GM12878 (cell line): ENCODE results near the gene BUB3. TPM values are rescaled to one million over a fixed set of nuclear protein-coding genes. Genes with fewer than 3 reads are reported as not detected.
A peak's percentile ranks its signal among the peaks of the same experiment; 100 is the strongest.

Experiments
- ASH2L ChIP-seq: fragments of 300-600, 200-600 bp; sonication (generic); IDR thresholded peaks from 2 replicates; pipeline ENCODE4 v1.6.1; 2017; ENCODE audit warnings: low read depth, mild to moderate bottlenecking, borderline replicate concordance
- BRCA1 ChIP-seq: IDR thresholded peaks from 2 replicates; pipeline ENCODE4 v1.6.1; 2011; ENCODE audit warnings: low read depth, low read length, improper control_type of control experiment
- CBFB ChIP-seq: IDR thresholded peaks from 2 replicates; pipeline ENCODE4 v1.6.1; 2016; ENCODE audit warnings: antibody characterized with exemption, low read depth
- CHD2 ChIP-seq: IDR thresholded peaks from 2 replicates; pipeline ENCODE4 v1.6.1; 2011; ENCODE audit warnings: low read depth, low read length, improper control_type of control experiment, borderline replicate concordance
- EP300 ChIP-seq, 2 experiments: fragments of 150-350 bp in 1 of 2; IDR thresholded peaks; 2 replicates each; pipeline ENCODE4 v1.6.1; 2011 to 2012; ENCODE audit warnings: low read depth in 2 of 2, low read length in 2 of 2, borderline replicate concordance in 1 of 2, improper control_type of control experiment in 1 of 2, inconsistent platforms in 1 of 2; ENCODE audit not compliant: control insufficient read depth in 1 of 2
- MEF2A ChIP-seq: IDR thresholded peaks from 2 replicates; pipeline ENCODE4 v1.6.1; 2011; ENCODE audit warnings: low read depth, mild to moderate bottlenecking, low read length, moderate library complexity; ENCODE audit not compliant: insufficient read depth
- MTA2 ChIP-seq: fragments of 450-650 bp; IDR thresholded peaks from 2 replicates; pipeline ENCODE4 v1.6.1; 2016; ENCODE audit warnings: low read depth, mild to moderate bottlenecking, moderate library complexity
- MXI1 ChIP-seq: fragments of 150-350 bp; IDR thresholded peaks from 2 replicates; pipeline ENCODE4 v1.6.1; 2011; ENCODE audit warnings: low read depth, mild to moderate bottlenecking, inconsistent platforms, low read length, improper control_type of control experiment
- RAD51 ChIP-seq: fragments of 450-650 bp; IDR thresholded peaks from 2 replicates; pipeline ENCODE4 v1.6.1; 2016; ENCODE audit warnings: moderate library complexity, mild to moderate bottlenecking, inconsistent platforms
- RUNX3 ChIP-seq: IDR thresholded peaks from 2 replicates; pipeline ENCODE4 v1.6.1; 2012; ENCODE audit warnings: low read length, inconsistent platforms
- SMAD5 ChIP-seq: IDR thresholded peaks from 2 replicates; pipeline ENCODE4 v1.6.1; 2016; ENCODE audit warnings: antibody characterized with exemption, low read depth
- STAT1 ChIP-seq: fragments of 450-650 bp; conservative IDR thresholded peaks from 2 replicates; pipeline ENCODE4 v1.6.1; 2014; ENCODE audit warnings: antibody characterized with exemption, mild to moderate bottlenecking
- TARDBP ChIP-seq: IDR thresholded peaks from 2 replicates; pipeline ENCODE4 v1.6.1; 2016; ENCODE audit warnings: borderline replicate concordance
- polyA plus RNA-seq, 11 experiments: library from polyadenylated mRNA; depleted of rRNA in 4 of 11; unstranded in 6 of 11; stranded (reverse) in 5 of 11; fragments of >200 nt; fragmentation: Nextera tagmentation in 4 of 11; fragmentation: Illumina TruSeq in 1 of 11; extraction: Ambion mirVana in 4 of 11; extraction: Trizol in 1 of 11; gene quantifications; 1 replicate in 1 of 11; 2 replicates in 10 of 11; pipeline versions ENCODE4 v1.2.1 to v1.2.3, GENCODE V29; 2011 to 2016; ENCODE audit warnings: inconsistent platforms in 2 of 11, missing spikeins in 2 of 11, low read depth in 1 of 11
- total RNA-seq, 4 experiments: library from RNA; depleted of rRNA in 3 of 4; stranded (reverse); fragments of >200 nt in 3 of 4; fragmentation: Illumina TruSeq in 1 of 4; extraction: Trizol in 1 of 4; gene quantifications; 2 replicates each; pipeline versions ENCODE4 v1.2.1 to v1.2.3, GENCODE V29; 2013 to 2021
- TF ChIP-seq, protein P1 (sequence below): fragments of 450-650 bp; IDR thresholded peaks from 2 replicates; pipeline ENCODE4 v1.6.1; 2017; ENCODE audit warnings: mild to moderate bottlenecking
- TF ChIP-seq, protein P2 (sequence below): IDR thresholded peaks from 2 replicates; pipeline ENCODE4 v1.6.1; 2012; ENCODE audit warnings: low read depth, low read length, improper control_type of control experiment
- TF ChIP-seq, protein P3 (sequence below): fragments of 450-650 bp; IDR thresholded peaks from 2 replicates; pipeline ENCODE4 v1.6.1; 2016; ENCODE audit warnings: mild to moderate bottlenecking
- TF ChIP-seq, protein P4 (sequence below): IDR thresholded peaks from 2 replicates; pipeline ENCODE4 v1.6.1; 2012; ENCODE audit warnings: low read depth, low read length, improper control_type of control experiment
- TF ChIP-seq, protein P5 (sequence below): IDR thresholded peaks from 2 replicates; pipeline ENCODE4 v1.6.1; 2012; ENCODE audit warnings: low read depth, low read length, improper control_type of control experiment
- TF ChIP-seq, protein P6 (sequence below): IDR thresholded peaks from 2 replicates; pipeline ENCODE4 v1.6.1; 2012; ENCODE audit warnings: improper control_type of control experiment, low read depth, low read length; ENCODE audit not compliant: insufficient replicate concordance

BUB3 gene
- total and polyA plus RNA-seq, 10 of the 15 experiments (the other 5 are each of a cell fraction or from before 2014, with no cell fraction given) = 260 to 1,126 (median 441) TPM

DNA sequence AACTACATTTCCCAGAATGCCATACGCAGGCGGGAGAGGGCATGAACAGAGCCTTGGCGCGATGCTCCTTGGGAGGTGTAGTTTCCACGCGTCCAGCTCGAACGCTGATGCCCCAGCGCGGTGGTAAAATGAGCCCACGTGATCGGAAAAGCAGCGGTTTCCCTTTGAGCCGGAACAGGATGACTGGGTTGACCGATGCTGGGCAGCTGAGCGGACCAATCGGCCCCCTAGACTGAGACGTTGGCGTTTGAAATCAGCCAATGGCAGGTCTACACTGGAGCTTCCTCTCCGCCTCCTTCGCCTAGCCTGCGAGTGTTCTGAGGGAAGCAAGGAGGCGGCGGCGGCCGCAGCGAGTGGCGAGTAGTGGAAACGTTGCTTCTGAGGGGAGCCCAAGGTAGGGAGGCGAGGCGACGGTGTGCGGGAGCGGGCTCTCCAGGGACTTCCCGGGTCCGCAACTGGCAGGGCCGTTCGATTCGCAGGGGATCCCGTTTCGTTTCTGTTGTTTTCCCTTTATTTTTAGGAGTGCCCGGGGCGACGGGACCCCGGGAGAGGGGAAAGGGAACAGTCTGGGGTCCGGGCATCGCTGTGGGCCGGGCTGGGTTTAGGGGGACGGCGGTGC is at the start of gene BUB3 (continued):
- TF ChIP-seq, protein P1, sequence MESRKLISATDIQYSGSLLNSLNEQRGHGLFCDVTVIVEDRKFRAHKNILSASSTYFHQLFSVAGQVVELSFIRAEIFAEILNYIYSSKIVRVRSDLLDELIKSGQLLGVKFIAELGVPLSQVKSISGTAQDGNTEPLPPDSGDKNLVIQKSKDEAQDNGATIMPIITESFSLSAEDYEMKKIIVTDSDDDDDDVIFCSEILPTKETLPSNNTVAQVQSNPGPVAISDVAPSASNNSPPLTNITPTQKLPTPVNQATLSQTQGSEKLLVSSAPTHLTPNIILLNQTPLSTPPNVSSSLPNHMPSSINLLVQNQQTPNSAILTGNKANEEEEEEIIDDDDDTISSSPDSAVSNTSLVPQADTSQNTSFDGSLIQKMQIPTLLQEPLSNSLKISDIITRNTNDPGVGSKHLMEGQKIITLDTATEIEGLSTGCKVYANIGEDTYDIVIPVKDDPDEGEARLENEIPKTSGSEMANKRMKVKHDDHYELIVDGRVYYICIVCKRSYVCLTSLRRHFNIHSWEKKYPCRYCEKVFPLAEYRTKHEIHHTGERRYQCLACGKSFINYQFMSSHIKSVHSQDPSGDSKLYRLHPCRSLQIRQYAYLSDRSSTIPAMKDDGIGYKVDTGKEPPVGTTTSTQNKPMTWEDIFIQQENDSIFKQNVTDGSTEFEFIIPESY = no peak
- peak; percentile 95 for TF ChIP-seq CHD2
- no peak for TF ChIP-seq MEF2A
- TF ChIP-seq, protein P2, sequence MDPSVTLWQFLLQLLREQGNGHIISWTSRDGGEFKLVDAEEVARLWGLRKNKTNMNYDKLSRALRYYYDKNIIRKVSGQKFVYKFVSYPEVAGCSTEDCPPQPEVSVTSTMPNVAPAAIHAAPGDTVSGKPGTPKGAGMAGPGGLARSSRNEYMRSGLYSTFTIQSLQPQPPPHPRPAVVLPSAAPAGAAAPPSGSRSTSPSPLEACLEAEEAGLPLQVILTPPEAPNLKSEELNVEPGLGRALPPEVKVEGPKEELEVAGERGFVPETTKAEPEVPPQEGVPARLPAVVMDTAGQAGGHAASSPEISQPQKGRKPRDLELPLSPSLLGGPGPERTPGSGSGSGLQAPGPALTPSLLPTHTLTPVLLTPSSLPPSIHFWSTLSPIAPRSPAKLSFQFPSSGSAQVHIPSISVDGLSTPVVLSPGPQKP = no peak
- TF ChIP-seq MXI1 = peak; percentile 87
- peak; percentile 67; the same call in 1 of the 2 replicates for TF ChIP-seq ASH2L
- TF ChIP-seq TARDBP = peak; percentile 95
- TF ChIP-seq, protein P3, sequence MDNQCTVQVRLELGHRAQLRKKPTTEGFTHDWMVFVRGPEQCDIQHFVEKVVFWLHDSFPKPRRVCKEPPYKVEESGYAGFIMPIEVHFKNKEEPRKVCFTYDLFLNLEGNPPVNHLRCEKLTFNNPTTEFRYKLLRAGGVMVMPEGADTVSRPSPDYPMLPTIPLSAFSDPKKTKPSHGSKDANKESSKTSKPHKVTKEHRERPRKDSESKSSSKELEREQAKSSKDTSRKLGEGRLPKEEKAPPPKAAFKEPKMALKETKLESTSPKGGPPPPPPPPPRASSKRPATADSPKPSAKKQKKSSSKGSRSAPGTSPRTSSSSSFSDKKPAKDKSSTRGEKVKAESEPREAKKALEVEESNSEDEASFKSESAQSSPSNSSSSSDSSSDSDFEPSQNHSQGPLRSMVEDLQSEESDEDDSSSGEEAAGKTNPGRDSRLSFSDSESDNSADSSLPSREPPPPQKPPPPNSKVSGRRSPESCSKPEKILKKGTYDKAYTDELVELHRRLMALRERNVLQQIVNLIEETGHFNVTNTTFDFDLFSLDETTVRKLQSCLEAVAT = peak; percentile 61; the same call in 1 of the 2 replicates
- peak; percentile 81 for TF ChIP-seq RUNX3
- TF ChIP-seq EP300 (IDR thresholded peaks at IDR 0.05; ENCODE audit: borderline replicate concordance in 1 of 2, control insufficient read depth in 1 of 2, low read depth in 2 of 2, low read length in 2 of 2) = no peak
- TF ChIP-seq, protein P4, sequence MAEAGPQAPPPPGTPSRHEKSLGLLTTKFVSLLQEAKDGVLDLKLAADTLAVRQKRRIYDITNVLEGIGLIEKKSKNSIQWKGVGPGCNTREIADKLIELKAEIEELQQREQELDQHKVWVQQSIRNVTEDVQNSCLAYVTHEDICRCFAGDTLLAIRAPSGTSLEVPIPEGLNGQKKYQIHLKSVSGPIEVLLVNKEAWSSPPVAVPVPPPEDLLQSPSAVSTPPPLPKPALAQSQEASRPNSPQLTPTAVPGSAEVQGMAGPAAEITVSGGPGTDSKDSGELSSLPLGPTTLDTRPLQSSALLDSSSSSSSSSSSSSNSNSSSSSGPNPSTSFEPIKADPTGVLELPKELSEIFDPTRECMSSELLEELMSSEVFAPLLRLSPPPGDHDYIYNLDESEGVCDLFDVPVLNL = 0 out of 2 replicates have a peak, but pooled peaks have one; percentile 5
- TF ChIP-seq CBFB = peak; percentile 81
- peak; percentile 98 for TF ChIP-seq RAD51
- TF ChIP-seq STAT1 = no peak
- TF ChIP-seq SMAD5 = peak; percentile 95
- peak; percentile 91 for TF ChIP-seq MTA2
- TF ChIP-seq, protein P5, sequence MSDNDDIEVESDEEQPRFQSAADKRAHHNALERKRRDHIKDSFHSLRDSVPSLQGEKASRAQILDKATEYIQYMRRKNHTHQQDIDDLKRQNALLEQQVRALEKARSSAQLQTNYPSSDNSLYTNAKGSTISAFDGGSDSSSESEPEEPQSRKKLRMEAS = peak; percentile 90
- 0 out of 2 replicates have a peak, but pooled peaks have one; percentile 8 for TF ChIP-seq BRCA1
- TF ChIP-seq, protein P6, sequence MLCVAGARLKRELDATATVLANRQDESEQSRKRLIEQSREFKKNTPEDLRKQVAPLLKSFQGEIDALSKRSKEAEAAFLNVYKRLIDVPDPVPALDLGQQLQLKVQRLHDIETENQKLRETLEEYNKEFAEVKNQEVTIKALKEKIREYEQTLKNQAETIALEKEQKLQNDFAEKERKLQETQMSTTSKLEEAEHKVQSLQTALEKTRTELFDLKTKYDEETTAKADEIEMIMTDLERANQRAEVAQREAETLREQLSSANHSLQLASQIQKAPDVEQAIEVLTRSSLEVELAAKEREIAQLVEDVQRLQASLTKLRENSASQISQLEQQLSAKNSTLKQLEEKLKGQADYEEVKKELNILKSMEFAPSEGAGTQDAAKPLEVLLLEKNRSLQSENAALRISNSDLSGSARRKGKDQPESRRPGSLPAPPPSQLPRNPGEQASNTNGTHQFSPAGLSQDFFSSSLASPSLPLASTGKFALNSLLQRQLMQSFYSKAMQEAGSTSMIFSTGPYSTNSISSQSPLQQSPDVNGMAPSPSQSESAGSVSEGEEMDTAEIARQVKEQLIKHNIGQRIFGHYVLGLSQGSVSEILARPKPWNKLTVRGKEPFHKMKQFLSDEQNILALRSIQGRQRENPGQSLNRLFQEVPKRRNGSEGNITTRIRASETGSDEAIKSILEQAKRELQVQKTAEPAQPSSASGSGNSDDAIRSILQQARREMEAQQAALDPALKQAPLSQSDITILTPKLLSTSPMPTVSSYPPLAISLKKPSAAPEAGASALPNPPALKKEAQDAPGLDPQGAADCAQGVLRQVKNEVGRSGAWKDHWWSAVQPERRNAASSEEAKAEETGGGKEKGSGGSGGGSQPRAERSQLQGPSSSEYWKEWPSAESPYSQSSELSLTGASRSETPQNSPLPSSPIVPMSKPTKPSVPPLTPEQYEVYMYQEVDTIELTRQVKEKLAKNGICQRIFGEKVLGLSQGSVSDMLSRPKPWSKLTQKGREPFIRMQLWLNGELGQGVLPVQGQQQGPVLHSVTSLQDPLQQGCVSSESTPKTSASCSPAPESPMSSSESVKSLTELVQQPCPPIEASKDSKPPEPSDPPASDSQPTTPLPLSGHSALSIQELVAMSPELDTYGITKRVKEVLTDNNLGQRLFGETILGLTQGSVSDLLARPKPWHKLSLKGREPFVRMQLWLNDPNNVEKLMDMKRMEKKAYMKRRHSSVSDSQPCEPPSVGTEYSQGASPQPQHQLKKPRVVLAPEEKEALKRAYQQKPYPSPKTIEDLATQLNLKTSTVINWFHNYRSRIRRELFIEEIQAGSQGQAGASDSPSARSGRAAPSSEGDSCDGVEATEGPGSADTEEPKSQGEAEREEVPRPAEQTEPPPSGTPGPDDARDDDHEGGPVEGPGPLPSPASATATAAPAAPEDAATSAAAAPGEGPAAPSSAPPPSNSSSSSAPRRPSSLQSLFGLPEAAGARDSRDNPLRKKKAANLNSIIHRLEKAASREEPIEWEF = peak; percentile 51
